Fibroblast of skin of abdomen (primary cell): ENCODE measurements around the gene SLC5A5.

Experiments
- DNase-seq: peaks from one replicate; pipeline ENCODE4 v3.0.0-alpha.2; 2013

Gene SLC5A5

DNA sequence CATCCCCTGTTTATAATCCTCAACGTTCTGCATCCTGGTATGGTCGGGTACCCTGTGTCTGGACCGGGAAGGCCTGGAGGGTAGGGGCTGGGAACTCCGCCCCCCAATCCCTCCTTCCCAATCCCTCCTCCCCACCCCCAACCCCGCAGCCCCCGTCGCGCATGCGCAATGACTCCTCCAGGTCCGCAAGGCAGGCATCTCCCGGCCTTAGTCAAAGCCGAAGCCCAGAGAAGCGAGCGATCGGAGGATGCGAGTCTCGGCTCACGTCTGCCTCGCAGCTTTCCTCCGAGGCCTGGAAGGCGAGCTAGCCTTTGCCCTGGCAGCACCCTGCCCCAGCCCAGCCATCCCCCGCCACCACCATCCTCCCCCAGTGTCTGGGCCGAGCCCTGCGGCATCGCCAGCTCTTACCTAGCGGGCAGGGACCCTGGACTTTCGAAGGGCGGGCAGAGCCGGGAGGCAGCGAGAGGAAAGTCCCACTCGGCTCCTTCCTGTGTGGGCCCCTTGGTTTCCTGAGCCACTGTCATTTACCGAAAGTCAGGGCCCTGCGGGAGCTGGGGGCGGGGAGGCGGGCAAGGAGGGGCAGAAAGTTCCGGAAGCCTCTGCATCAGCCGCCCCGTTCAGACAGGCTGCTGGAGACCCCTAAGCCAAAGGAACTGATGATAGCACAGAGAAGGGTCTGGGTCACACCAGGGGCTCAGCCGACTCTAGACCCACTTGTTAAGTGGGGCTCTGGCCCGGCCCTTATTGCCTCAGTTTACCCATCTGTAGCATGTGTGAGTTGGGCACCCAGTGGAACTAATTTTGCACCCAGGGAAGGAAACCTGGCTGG is 24.0 kb upstream of the SLC5A5 start, which contains the start of gene JAK3:
TSS of gene JAK3 (minus strand) at position 445 of the 829 bp plus-strand sequence. CDS start 3,565 bp downstream, outside the sequence.
- peak; percentile 80 for DNase-seq

DNA sequence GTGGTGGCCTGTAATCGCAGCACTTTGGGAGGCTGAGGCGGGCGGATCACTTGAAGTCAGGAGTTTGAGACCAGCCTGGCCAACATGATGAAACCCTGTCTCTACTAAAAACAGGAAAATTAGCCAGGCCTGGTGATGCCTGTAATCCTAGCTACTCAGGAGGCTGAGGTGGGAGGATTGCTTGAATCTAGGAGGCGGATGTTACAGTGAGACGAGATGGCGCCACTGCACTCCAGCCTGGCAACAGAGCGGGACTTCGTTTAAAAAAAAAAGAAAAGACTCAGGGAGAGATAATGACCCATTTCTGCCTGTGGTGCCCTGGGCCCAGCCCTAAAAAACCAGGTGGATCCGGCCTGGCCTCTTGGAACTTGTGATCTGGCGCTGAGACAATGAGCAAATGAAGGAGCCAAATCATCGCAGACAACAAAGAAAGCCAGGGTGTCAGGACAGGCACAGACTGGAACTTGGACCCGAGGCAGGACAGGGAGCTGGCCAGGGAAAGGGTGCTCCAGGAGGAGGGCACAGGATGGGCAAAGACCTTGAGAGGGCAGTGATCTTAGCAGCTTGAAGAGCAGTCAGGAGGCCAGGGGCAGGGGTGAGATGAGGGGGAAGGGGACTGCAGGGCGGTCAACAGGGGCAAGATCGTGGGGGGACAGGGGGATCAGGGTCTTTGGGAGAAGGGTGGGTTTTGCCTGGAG is 23.0 kb upstream of the SLC5A5 start:
- no peak for DNase-seq

DNA sequence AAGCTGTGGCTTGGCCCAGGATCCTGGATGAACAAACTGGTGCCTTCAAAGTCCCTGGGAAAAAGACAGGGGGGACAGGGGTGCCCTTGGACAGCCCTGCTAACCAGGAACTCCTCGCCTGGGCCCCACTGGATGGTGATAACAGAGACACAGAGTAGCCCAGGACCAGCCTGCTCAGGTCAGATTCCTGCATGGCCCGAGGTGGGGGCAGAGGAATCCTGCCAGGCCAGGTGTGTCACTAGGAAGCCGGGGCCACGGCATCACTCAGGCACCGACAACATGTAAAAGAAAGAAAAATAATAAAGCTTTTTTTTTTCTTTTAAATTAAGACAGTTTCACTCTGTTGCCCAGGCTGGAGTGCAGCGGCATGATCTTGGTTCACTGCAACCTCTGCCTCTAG is 17.7 kb upstream of the SLC5A5 start:
- DNase-seq, result no peak

DNA sequence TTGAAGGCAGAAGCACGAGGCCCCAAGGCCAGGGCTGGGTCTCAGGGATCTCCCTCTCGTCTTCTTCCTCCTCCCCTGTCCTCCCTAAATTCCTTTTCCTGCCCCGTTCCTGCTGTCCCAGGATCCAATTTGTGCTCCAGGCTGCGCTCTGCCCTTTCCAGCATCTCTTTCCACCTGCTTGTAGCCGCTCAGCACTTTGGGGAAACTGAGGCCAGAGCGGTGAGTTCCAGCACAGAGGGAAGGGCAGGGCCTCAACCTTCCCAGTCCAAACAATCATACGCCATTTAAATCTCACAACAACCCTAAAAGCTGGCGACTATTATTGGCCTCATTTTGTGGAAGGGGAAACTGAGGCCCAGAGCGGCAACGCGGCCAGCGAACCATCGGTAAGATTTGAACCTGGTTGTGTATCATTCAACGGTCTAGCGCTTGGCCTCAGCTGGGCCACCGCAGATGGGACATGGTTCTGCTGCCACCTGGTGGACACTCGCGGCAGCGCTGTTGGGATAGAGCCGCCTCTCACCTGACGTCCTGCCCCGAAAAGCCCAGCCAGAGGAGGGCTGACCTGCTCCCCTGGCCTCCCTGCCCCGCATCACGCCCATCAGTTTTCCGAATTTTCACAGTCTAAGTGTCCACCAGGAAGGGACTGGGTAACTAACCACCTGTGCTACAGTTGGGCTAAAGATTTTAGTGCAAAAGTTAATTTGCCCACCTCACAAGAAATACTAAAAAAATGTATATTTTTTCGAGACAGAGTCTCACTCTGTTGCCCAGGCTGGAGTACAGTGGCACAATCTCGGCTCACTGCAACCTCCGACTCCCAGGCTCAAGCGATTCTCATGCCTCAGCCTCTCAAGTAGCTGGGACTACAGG is 16.2 kb upstream of the SLC5A5 start:
- DNase-seq, result peak; percentile 53

DNA sequence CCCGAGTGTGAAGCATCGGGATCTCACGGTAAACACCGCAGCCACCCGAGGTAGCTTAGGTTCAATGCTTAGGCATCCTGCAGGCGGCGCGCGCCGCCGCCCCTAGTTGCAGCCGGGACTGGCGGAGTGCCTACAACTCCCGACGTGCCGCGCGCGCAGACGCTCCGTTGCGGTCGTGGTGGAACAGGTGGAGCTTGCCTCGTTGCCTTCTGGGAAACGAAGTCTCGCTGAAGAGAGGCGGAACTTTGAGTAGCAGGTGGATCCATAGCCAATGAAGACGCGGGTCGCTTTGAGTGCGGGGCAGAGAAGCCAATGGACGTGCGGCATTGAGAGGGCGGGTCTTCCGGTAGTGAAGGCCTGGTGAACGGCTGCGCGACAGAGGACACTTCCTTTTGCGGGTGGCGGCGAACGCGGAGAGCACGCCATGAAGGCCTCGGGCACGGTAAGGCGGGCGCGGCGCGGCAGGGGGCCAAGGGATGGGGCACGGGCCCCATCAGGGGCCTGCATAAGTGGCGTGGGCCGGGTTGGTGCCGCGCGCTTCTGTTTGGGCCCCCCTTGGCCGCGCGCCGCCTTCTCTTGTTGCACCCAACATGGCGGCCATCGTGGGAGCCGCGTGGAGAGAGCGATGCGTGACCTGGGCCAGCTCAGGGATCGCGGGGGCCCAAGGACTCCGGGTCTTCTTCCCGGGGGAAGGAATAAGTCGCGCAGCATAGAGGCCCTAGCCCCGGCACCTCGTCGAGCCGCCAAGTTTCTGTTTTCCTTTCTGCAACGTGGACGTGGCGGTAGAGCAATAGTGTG is 12.0 kb upstream of the SLC5A5 start, which contains the start of gene RPL18A:
TSS of gene RPL18A (plus strand) at position 378 of the 798 bp plus-strand sequence. CDS start at position 425, 47 bp downstream.
- DNase-seq, result peak; percentile 100

DNA sequence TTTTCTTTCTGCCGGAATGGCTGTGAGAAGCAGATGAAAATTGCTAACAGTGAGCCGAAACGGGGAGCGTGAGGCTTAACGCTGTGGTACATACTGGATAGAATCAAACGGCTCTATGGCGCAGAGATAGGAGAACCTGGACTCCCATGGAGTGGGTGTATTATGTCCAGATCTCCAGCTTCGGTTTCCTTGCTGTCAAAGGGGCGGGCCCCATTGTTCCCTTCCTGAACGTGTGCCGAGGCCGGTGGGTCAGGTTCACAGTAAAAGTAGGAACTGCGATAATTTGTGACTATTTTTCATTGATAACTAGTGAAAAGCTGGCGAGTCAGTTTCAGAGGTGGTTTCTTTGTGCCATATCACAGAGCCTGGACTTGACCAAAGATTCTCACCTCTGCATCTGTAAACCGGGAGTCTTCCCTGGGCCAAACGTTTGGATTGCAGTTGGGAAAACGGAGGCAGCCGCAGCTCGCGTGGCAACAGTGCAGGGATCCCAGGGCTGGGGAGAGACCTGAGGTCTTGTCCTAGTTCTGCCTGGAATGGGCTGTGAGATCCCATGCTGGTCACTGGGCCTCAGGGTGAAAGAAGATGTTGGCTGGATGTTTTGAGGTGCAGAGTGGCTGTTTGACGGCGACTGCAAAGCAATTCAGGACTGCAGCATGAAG is 11.3 kb upstream of the SLC5A5 start:
- DNase-seq, result no peak

DNA sequence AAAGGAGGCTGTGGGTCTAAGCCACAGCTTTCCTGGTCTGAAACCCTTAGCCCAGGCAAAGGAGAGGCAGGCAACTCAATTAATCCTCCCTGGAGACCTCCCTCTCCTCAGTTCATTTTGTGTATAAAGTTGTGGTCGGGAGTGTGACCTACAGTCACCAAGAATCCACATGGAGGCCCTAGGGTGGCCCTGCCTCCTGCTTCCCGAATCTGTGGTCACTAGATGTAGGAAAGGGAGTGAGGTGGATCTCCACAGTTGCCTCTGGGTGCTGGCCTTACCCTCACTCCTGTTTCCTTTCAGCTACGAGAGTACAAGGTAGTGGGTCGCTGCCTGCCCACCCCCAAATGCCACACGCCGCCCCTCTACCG is 10.8 kb upstream of the SLC5A5 start:
- DNase-seq, result no peak

DNA sequence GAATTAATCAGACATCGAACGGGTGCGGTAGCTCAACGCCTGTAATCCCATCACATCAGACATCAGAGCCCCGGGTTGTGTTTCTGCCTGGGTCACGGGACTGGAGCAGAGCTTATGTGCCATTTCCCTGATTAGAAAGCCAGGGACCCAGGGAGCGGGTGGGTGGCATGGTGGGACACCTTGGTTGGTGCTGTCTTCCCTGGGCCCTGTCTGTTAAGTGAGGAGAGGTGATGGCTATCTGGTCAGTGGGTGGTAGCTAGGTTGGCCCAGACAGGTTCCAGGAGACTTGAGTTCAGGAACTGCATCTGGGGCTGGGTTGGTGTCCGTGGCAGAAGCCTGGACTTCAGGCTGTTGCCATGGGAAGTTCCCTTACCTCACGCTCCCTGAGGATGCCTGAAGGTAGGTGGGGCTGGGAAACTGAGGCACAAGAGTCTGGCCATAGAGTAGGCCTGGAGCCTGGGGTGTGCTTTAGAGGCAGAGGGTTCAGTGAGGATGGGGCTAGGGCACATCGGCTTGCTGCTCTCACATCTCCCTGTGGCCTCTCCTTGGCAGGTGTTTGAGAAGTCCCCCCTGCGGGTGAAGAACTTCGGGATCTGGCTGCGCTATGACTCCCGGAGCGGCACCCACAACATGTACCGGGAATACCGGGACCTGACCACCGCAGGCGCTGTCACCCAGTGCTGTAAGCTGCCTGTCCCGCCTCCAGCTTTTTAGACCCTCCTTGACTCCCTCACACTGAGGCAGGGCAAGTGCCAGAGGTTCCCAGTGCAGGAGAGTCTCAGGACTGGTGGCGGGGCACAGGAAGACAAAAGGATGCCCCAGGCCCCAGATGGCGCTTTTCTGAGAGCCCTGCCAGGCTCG is 10.0 kb upstream of the SLC5A5 start:
- DNase-seq, result no peak

DNA sequence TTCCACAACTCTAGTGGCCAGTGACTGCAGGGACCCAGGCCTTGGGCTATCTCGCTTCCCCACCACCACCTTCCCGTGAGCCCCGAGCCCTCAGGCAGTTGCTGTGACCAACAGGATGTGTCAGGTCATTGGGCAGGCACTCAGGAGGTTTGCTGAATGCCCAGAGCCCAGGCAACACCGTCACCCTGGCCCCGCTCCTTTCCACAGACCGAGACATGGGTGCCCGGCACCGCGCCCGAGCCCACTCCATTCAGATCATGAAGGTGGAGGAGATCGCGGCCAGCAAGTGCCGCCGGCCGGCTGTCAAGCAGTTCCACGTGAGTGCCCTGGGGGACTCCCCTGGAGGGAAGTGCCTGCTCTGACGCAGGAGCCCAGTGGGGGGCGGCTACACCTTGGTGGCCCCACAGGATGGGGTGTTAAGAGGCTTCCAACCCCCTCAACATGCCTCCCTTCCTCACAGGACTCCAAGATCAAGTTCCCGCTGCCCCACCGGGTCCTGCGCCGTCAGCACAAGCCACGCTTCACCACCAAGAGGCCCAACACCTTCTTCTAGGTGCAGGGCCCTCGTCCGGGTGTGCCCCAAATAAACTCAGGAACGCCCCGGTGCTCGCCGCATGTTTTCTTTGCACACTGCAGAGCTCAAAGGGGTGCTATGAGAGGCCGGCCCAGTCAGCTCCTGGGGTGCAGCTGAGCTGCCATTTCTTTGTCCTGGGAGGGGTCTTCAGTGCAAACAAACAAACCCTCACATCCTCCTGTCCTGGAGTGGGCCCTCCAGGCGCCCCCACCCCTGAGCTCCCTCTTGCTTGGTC is 8.8 kb upstream of the SLC5A5 start:
- no peak for DNase-seq

DNA sequence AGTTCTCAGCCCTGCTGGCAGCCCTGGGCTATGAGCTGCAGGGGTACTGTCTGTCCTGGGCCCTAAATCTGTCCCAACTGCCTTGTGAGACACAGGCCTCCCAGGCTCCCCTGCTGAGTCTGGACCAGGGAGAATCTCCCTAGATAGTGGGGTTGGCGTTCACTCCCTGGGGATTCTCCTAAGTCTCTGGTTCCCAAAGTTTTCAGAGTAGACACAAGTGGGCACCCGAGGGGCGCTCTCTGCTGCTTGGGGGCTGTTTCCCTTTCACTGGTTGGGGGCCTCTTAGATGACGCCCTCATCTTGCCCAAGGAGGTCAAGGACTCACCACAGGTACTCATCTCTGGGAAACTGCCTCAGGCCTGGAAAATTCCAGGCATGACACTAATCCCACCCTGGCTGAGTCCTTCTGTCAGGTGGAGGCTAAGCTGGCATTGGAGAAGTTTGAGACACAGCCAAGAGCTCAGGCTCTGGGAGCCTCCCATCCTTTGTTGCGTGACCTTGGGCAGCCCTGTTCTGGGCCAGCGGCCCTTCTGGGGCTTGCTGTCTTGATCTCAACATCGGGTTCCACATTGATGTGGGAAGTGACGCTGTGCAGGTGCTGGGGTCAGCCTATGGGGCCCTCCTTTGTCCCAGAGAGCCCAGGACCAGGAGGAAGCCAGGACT is 8.1 kb upstream of the SLC5A5 start:
- DNase-seq, result no peak

DNA sequence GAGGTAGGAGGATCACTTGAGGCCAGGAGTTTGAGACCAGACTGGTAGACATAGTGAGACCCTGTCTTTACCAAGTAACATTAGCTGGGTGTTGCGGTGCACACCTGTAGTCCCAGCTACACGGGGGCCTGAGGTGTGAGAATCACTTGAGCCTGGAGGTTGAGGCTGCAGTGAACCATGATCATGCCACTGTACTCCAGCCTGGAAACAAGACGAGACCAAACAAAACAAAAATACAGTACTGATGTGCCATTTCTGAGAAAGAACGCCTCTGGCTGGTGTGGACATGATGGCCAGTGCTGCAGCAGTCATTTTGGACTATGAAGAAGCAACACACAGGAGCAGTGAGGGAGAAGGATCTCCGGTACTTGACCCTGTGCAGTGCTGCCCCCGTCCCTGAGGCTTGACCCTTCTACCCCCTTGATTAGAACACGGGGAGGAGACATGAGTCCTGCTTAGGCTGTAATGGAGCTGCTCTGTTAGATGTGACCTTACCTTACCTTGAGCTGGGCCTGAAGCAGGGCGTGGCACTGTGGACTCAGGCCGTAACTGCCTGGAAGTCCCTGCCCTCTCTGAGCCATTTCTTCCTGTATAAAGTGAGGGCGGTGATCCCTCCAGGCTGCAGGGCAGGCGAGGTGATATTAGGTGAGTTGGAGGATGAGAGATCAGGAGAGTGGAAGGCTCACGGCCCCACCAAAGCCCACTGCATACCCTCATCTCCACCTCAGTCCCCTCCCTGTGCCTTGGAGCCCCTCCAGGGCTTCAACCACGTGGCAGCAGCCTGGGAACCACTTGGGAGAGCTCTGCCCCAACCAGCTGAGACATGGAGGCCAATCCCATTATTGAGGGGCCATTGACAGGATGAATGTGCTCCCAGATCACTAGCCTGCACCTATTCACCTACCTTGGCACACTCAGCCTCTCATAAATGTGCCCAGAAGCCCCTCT is 6.1 kb upstream of the SLC5A5 start:
- no peak for DNase-seq

DNA sequence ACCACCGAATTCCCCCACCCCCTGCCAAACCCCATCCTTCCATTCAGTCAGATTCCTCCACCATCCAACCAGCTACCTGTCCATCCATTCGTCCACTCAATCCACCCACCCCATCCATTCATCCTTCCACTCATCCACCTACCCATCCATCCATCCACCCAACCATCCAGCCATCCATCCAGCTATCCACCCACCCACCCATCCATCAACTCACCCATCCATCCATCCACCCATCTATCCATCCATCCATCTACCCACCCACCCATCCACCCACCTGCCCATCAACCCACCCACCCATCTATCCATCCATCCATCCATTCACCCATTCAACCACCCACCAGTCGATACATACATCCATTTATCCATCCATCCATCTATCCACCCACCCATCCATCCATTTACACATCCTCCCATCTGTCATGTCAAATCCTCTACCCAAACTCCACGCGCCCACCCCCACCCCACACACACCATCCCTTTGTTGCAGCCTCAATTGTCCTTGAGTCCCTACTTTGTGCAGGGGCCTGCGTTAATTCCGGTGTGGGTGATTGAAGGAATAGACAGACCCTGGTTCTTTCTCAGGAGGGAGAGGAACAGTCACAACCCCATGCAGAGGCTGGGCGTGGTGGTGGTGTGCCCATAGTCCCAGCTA is 5.3 kb upstream of the SLC5A5 start:
- DNase-seq, result no peak

DNA sequence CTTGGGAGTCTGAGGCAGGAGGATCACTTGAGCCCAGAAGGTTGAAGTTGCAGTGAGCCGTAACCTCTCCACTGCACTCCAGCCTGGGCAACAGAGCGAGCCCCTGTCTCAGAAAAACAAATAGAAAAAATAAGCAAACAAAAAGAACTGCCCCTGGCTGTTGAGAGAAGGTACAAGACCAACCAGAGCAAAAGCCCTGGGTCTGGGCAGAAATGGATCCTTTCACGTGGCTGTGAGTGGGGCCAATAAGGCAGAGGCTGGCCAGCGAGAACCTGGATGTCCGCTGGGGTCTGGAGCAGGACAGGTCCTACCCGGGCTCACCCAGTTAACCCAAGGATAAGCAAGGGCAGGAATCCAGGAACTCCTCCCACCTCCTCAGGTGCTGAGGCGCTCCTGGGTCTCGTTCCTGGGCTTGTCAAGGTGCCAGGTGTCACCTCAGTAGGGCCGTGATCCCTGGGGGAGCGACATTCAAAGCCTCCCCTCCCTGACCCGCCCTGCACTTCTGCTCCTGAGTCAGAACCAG is 4.7 kb upstream of the SLC5A5 start:
- no peak for DNase-seq

DNA sequence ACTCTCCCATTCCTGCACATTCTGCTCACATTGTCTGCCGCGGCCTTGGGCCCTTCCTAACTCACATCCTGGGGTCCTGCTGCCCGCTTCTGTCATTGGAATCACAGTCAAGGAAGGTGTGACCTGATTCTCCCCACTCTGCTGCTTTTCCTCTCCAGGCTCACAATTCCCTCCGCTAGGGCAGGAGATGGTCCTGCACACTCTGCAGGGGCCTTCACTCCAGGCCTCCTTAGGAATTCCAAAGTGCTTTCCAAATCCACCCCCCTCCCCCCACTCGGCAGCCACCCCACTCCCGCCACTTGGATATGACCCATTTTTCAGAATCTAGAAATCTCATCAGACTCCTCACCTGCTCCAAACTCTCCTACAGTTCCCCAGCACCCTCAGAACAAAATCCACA is 3.1 kb upstream of the SLC5A5 start:
- DNase-seq, result no peak

DNA sequence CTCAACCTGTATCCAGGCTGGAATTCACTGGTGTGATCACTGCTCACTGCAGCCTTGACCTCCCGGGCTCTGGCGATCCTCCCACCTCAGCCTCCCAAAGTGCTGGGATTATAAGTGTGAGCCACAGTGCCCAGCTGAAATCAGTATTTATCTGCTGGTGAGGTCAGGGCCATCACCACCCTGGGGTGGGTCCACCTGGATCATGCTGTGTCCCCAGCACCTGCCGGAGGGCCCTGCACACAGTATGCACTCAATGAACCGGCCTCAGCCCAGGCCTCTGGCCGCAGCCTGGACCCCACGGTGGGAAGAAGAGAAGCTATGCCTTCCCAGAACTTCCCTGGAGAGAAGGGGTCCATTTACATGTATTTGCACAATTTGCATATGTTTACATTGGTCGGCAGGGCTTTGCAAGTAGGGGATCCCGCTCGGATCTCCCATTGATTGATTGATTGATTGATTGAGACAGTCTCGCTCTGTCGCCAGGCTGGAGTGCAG is 2.6 kb upstream of the SLC5A5 start:
- no peak for DNase-seq

DNA sequence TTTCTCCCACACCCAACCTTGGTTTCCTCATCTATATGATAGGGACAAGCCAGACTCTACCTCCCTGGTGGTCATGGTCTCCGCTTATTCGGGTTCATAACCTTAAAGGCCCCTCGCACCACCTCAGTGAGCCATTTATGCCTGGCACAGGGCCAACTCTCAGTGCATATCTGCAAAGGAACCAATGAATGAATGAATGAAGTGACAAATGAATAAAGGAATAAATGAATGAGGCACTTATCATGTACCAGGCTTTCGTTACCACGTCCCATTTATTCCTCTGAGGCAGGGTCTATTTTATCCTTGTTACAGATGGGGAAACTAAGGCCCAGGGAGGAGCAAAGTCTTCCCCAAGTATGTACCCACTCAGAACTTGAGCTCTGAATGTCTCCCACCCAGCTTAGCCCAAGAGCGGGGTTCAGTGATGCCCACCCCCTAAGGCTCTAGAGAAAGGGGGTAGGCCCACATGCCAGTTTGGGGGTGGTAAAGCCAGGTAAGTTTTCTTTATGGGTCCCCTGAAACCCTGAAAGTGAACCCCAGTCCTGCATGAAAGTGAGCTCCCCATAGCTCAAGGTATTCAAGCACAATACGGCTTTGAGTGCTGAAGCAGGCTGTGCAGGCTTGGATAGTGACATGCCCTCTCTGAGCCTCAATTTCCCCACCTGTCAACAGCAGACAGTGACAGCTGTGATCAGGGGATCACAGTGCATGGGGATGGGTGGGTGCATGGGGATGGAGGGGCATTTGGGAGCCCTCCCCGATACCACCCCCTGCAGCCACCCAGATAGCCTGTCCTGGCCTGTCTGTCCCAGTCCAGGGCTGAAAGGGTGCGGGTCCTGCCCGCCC is 490 bp upstream of the SLC5A5 start:
- DNase-seq, result no peak
